SK-N-MC (cell line): ENCODE measurements around the gene C1QTNF1.

Experiments
- DNase-seq: peaks from one replicate; pipeline ENCODE4 v3.0.0-alpha.2; 2011; ENCODE audit warnings: low read depth, low spot score
- H3K27ac ChIP-seq: fragments of 200-600 bp; sonication (generic); 2 replicates; pipeline ENCODE4 v1.5.1; 2016; ENCODE audit warnings: mixed run types
- H3K36me3 ChIP-seq: fragments of 200-600 bp; sonication (generic); 2 replicates; pipeline ENCODE4 v1.6.1; 2017; ENCODE audit warnings: antibody characterized with exemption, low read length, mixed read lengths; ENCODE audit not compliant: insufficient read depth
- H3K4me3 ChIP-seq: fragments of 200-600 bp; sonication (generic); 2 replicates; pipeline ENCODE4 v1.5.1; 2016
- H3K9ac ChIP-seq: fragments of 200-600 bp; sonication (generic); 2 replicates; pipeline ENCODE4 v1.8.0; 2017; ENCODE audit warnings: mixed run types, mixed read lengths; ENCODE audit not compliant: insufficient read length
- H3K9me3 ChIP-seq: fragments of 200-600 bp; sonication (generic); 2 replicates; pipeline ENCODE4 v1.6.1; 2017; ENCODE audit warnings: low read depth, mild to moderate bottlenecking, antibody characterized with exemption, low read length, moderate library complexity, mixed read lengths
- EZH2 ChIP-seq: fragments of 200-600 bp; sonication (generic); IDR thresholded peaks from one replicate; pipeline ENCODE4 v1.6.1; 2017; ENCODE audit warnings: antibody characterized with exemption
- FOXP2 ChIP-seq: optimal IDR thresholded peaks from 2 replicates; pipeline ENCODE3; 2011; ENCODE audit warnings: mild to moderate bottlenecking, moderate library complexity; ENCODE audit not compliant: insufficient read depth; ENCODE audit errors: extremely low read length, control extremely low read depth
- POLR2AphosphoS5 ChIP-seq: IDR thresholded peaks from 2 replicates; pipeline ENCODE4 v1.6.1; 2012; ENCODE audit warnings: mild to moderate bottlenecking, low read depth, low read length, borderline replicate concordance

The C1QTNF1 gene

DNA sequence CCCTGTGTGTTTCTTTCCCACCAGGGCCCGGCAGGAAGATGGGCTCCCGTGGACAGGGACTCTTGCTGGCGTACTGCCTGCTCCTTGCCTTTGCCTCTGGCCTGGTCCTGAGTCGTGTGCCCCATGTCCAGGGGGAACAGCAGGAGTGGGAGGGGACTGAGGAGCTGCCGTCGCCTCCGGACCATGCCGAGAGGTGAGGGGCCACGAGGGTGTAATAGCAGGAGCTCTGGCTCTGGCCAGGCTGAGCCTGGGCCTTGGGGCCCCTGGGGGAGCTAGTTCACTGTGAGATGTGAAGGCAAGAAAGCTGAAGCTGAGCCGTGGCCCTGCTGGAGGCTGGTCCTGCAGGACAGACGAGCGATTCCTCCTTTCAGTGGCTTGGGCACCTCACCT, 20.0 kb downstream of the C1QTNF1 start:
- H3K9me3 ChIP-seq, result no peaks in the 10 kb centered on the region
- no peak for DNase-seq
- no peak for TF ChIP-seq EZH2
- no peak for TF ChIP-seq FOXP2
- no peak for TF ChIP-seq POLR2AphosphoS5
- H3K9ac ChIP-seq, result no peak overlapping the region
- H3K27ac ChIP-seq, result no peak overlapping the region
- no peak overlapping the region for H3K4me3 ChIP-seq
- no peaks in the 10 kb centered on the region for H3K36me3 ChIP-seq

DNA sequence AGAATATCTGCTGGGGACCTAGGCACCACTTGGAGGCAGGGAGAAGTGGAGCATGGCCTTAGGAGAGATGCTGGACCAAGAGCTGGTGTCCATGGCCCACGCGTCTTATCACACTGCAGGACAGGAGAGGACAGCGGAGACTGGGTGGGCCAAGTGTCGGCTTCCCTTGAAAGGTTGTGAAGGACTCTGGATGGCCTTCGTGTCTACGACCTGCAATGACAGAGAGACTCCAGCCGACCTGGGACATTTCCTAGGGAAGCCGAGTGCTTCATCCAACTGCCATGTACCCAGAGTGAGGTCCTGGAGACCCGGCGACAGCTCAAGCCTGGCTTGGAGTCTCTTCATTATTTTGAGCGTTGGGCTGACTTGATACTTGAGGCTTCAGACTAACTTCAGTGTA, 20.5 kb downstream of the C1QTNF1 start:
- no peak for DNase-seq
- H3K9ac ChIP-seq, result no peak overlapping the region
- TF ChIP-seq FOXP2, result no peak
- no peak for TF ChIP-seq EZH2
- TF ChIP-seq POLR2AphosphoS5, result no peak
- H3K36me3 ChIP-seq, result no peaks in the 10 kb centered on the region
- H3K27ac ChIP-seq, result no peak overlapping the region
- no peaks in the 10 kb centered on the region for H3K9me3 ChIP-seq
- no peak overlapping the region for H3K4me3 ChIP-seq

DNA sequence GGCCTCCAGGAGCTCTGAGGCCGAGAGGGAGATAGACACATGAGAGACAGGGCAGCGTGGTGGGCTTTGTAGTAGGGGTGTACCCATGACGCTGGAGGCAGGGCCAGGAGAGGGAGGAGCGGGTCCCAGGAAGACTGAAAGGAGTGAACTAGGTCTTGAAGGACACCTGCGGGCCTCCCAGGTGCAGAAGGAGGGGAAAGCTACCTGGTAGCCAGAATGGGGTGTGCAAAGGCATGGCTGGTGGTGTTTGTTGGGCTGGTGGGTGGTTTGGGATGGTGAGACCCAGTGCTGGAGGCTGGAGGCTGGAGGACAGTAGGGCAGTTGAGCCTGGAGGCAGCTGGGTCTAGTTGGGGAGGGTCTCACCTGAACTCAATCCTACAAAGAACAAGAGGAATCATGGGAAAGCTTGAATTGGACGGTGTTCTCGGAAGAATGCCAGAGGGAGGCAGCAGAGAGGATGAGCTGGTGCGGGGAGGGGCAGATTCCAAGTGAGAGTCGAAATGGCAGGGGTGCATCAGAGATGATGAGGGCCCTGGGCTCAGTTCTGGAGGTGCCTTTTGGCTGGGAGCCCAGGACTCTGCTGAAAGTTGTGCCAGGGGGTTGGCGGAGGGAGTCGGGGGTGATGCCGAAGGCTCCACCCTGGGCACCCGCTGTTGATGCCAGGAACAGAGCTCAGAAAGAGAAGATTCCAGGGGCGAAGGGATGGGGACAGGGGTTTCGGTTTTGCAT, 21.2 kb downstream of the C1QTNF1 start:
- H3K27ac ChIP-seq, result no peak overlapping the region
- no peak for TF ChIP-seq POLR2AphosphoS5
- no peak for TF ChIP-seq EZH2
- no peak for TF ChIP-seq FOXP2
- no peak for DNase-seq
- H3K9ac ChIP-seq, result no peak overlapping the region
- H3K36me3 ChIP-seq, result no peaks in the 10 kb centered on the region
- no peaks in the 10 kb centered on the region for H3K9me3 ChIP-seq
- no peak overlapping the region for H3K4me3 ChIP-seq

DNA sequence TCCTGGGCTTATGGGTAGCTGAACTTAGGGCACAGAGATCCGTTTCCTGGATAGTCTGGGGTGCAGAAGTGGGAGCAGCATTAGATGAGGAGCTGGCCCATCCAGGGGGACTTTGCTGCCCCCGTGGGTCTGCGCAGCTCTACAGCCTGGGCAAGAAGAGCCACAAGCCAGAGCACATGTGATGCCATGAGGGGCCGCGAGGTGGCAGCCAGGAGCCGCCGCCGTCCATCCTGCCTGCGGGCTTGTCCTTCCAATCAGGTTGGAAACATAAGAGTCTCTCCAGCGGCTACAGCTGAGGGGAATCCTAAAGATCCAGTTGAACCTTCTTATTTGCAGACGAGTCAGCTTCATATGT, 21.9 kb downstream of the C1QTNF1 start:
- DNase-seq, result no peak
- TF ChIP-seq FOXP2 (no peak), POLR2AphosphoS5 (no peak), EZH2 (no peak)
- H3K9ac ChIP-seq, result no peak overlapping the region

DNA sequence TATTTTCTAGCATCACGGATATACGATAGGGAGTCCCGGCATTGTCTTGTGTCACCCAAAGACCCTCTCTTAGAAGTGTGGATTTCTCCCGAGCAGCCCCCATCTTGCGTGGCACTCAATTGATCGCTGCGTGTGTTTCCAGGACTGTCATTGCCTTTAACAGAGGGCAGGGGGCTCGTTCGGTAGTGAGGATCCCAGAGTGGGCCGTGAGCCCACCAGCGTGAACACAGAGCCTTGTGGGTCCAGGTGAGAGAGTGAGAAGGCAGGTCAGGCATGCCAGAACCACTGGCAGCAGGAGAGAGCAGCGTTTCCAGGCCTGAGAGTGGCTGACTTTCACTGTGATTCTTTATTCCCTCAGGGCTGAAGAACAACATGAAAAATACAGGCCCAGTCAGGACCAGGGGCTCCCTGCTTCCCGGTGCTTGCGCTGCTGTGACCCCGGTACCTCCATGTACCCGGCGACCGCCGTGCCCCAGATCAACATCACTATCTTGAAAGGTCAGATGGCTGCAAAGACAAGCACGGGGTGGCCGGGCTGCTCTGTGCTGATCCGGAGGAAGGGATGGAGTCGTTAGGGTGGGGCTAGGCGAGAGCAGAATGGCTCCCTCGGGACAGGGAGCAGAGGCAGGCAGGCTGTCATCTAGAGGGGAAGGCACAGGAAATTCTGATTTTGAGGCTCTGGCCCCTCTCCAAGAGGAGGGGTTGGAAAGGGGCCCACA, 22.4 kb downstream of the C1QTNF1 start:
- TF ChIP-seq EZH2 (no peak), POLR2AphosphoS5 (no peak), FOXP2 (no peak)
- no peak overlapping the region for H3K27ac ChIP-seq
- no peaks in the 10 kb centered on the region for H3K9me3 ChIP-seq
- no peak for DNase-seq
- no peak overlapping the region for H3K9ac ChIP-seq
- no peak overlapping the region; the same call in 1 of the 2 replicates for H3K4me3 ChIP-seq
- no peaks in the 10 kb centered on the region for H3K36me3 ChIP-seq

More for the DNA sequence above, 21.9 kb downstream of the C1QTNF1 start:
- H3K4me3 ChIP-seq, result no peak overlapping the region
- no peaks in the 10 kb centered on the region for H3K9me3 ChIP-seq
- H3K36me3 ChIP-seq, result no peaks in the 10 kb centered on the region
- no peak overlapping the region for H3K27ac ChIP-seq

DNA sequence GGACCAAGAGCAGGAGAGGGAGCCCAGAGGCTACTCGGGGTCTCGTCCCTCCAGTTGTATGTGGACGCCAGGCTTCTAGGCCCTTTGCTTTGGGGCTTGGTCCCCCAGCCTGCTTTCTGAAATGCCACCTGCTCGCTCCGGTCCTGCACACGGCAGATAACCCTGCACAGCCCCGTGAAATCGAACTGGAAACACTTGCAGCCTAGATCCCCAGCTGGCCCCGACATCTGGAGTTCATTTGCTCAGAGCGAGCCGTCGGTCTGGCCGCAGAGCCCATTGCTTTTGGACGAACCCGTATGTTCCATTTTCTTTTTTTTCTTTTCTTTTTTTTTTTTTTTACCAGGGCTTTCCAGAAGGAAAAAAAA, 22.9 kb downstream of the C1QTNF1 start:
- Histone ChIP-seq H3K27ac (no peak overlapping the region), H3K9me3 (no peaks in the 10 kb centered on the region), H3K9ac (no peak overlapping the region), H3K4me3 (no peak overlapping the region), H3K36me3 (no peaks in the 10 kb centered on the region)
- no peak for DNase-seq
- TF ChIP-seq POLR2AphosphoS5, result no peak

DNA sequence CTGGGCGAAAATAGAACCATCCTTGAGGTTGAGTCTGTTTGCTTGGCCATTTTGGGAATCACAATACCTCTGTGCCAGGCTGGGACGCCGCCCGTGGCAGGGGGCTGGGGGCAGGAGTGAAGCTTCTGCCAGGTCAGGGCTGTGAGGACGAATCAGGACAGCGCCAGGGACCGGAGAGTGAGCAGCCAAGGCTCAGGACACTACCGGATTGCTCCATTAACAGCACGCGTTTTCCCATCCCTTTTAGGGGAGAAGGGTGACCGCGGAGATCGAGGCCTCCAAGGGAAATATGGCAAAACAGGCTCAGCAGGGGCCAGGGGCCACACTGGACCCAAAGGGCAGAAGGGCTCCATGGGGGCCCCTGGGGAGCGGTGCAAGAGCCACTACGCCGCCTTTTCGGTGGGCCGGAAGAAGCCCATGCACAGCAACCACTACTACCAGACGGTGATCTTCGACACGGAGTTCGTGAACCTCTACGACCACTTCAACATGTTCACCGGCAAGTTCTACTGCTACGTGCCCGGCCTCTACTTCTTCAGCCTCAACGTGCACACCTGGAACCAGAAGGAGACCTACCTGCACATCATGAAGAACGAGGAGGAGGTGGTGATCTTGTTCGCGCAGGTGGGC, 23.4 kb downstream of the C1QTNF1 start:
- H3K9me3 ChIP-seq, result no peaks in the 10 kb centered on the region
- no peak overlapping the region for H3K4me3 ChIP-seq
- no peak for TF ChIP-seq FOXP2
- TF ChIP-seq POLR2AphosphoS5, result no peak
- no peak for TF ChIP-seq EZH2
- no peak for DNase-seq
- H3K9ac ChIP-seq, result no peak overlapping the region
- no peaks in the 10 kb centered on the region for H3K36me3 ChIP-seq
- H3K27ac ChIP-seq, result no peak overlapping the region

DNA sequence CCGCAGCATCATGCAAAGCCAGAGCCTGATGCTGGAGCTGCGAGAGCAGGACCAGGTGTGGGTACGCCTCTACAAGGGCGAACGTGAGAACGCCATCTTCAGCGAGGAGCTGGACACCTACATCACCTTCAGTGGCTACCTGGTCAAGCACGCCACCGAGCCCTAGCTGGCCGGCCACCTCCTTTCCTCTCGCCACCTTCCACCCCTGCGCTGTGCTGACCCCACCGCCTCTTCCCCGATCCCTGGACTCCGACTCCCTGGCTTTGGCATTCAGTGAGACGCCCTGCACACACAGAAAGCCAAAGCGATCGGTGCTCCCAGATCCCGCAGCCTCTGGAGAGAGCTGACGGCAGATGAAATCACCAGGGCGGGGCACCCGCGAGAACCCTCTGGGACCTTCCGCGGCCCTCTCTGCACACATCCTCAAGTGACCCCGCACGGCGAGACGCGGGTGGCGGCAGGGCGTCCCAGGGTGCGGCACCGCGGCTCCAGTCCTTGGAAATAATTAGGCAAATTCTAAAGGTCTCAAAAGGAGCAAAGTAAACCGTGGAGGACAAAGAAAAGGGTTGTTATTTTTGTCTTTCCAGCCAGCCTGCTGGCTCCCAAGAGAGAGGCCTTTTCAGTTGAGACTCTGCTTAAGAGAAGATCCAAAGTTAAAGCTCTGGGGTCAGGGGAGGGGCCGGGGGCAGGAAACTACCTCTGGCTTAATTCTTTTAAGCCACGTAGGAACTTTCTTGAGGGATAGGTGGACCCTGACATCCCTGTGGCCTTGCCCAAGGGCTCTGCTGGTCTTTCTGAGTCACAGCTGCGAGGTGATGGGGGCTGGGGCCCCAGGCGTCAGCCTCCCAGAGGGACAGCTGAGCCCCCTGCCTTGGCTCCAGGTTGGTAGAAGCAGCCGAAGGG, 24.2 kb downstream of the C1QTNF1 start:
- H3K4me3 ChIP-seq, result no peak overlapping the region
- no peak overlapping the region for H3K9ac ChIP-seq
- no peaks in the 10 kb centered on the region for H3K9me3 ChIP-seq
- H3K27ac ChIP-seq, result no peak overlapping the region
- no peak for TF ChIP-seq POLR2AphosphoS5
- TF ChIP-seq FOXP2, result no peak
- TF ChIP-seq EZH2, result no peak
- no peaks in the 10 kb centered on the region for H3K36me3 ChIP-seq
- DNase-seq, result no peak
